Activated naive CD8-positive, alpha-beta T cell treated with anti-CD3 and anti-CD28 coated beads, Interleukin-2, amount 50 U/mL, for 24 hours (primary cell): ENCODE results near the gene ALDH1A3.

Experiments
- ATAC-seq: fragments of 150-1000 bp; cut with Tn5 transposase; one replicate; pipeline ENCODE4 v1.10.0; 2021
- DNase-seq: peaks from one replicate; pipeline ENCODE4 v3.0.0; 2021
- H3K27ac Mint-ChIP-seq: one replicate; pipeline ENCODE4 v1.8.0; 2021; ENCODE audit warnings: mild to moderate bottlenecking, mixed read lengths
- H3K27me3 Mint-ChIP-seq: one replicate; pipeline ENCODE4 v1.8.0; 2021; ENCODE audit warnings: mixed read lengths
- H3K36me3 Mint-ChIP-seq: one replicate; pipeline ENCODE4 v1.8.0; 2021; ENCODE audit warnings: low read depth, mixed read lengths
- H3K4me1 Mint-ChIP-seq: one replicate; pipeline ENCODE4 v1.8.0; 2021; ENCODE audit warnings: mixed read lengths
- H3K4me3 Mint-ChIP-seq: one replicate; pipeline ENCODE4 v1.8.0; 2021; ENCODE audit warnings: mild to moderate bottlenecking, moderate library complexity, mixed read lengths
- H3K9me3 Mint-ChIP-seq: one replicate; pipeline ENCODE4 v1.8.0; 2021; ENCODE audit warnings: mixed read lengths

ALDH1A3 gene

GRCh38 chr15:100931143-100931890 is 51.7 kb downstream of the ALDH1A3 start:
- H3K4me1 Mint-ChIP-seq, result peaks cover 7% of the 10 kb centered on the region

DNA sequence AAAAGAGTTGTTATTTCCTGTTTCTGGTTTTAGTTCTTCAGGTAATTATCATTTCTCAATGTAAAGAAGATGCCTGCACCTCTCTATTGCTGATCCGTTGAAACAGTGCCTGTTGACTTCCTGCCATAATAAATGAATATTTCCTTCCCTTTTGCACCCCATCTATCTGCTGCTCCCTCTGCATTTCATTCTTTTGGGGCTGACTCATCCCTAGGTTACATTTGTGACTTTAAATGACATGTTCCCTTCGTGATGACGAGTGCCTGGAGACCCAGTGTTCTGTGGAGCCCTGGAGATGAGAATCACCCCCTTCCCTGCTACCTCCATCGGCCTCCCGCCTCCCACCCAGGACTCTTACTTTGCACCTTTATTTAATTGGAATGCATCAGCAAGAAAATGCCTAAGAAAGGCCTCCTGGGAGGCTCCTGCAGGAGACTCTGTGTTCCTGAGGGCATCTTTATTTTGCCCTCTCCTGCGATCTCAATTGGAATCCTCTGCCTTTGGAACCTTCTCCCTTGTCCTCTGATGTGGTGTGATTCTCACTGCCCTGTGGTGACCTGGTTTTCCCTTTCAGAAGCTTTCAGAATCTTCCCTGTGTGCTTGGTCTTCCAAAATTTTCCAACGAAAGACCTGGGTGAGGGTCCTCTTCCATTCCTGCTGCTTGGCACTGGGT is 53.2 kb downstream of the ALDH1A3 start:
- DNase-seq (no peak), ATAC-seq (no peak)
- no peak overlapping the region for H3K27ac Mint-ChIP-seq
- no peak overlapping the region for H3K4me3 Mint-ChIP-seq
- peaks cover 1% of the 10 kb centered on the region for H3K27me3 Mint-ChIP-seq
- no peaks in the 10 kb centered on the region for H3K36me3 Mint-ChIP-seq
- peaks cover 7% of the 10 kb centered on the region for H3K4me1 Mint-ChIP-seq
- no peaks in the 10 kb centered on the region for H3K9me3 Mint-ChIP-seq

More at GRCh38 chr15:100931143-100931890, 51.7 kb downstream of the ALDH1A3 start:
- Mint-ChIP-seq H3K9me3 (no peaks in the 10 kb centered on the region), H3K4me3 (no peak overlapping the region), H3K36me3 (no peaks in the 10 kb centered on the region), H3K27me3 (peaks cover 1% of the 10 kb centered on the region), H3K27ac (no peak overlapping the region)
- no peak for DNase-seq
- ATAC-seq, result no peak

DNA sequence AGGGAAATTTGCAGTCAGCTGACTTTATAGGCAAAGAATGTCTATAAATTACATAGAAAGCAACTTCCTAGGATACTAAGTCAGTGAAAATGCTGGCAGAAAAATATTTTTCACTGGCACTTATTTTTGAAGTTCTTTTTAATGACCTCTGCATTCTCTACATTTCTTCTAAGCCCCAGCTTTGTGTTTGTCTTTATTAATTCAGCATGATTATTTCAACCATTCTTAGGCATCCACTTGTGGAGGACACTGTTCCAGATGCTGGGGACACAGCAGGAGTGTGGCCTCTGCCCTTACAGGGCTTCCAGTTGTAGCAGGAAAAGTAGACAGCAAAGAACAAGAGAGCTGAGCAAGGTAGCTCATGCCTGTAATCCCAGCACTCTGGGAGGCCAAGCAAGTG is 54.5 kb downstream of the ALDH1A3 start:
- Mint-ChIP-seq H3K9me3 (no peaks in the 10 kb centered on the region), H3K27me3 (peaks cover 1% of the 10 kb centered on the region), H3K4me1 (peaks cover 7% of the 10 kb centered on the region), H3K36me3 (no peaks in the 10 kb centered on the region), H3K27ac (no peak overlapping the region), H3K4me3 (no peak overlapping the region)
- DNase-seq (no peak), ATAC-seq (no peak)

DNA sequence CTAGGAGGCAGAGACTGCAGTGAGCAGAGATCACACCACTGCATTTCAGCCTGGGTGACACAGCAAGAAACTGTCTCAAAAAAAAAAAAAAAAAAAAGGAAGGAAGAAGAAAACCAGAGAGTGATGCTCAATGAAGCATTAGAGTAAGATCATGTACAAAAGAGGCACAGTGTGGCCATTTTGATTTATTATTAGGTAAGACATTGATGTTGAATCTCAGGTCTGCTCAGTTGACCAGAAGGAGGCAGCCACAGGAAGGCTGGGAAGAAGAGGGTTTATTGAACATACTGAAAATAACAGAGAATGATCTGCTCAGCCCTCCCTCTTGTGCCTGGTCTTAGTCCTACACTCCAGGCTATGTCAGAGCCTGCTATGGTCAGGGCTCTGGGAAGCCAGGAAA is 55.1 kb downstream of the ALDH1A3 start:
- peaks cover 7% of the 10 kb centered on the region for H3K4me1 Mint-ChIP-seq
- DNase-seq (no peak), ATAC-seq (no peak)
- no peak overlapping the region for H3K4me3 Mint-ChIP-seq
- H3K27me3 Mint-ChIP-seq, result peaks cover 1% of the 10 kb centered on the region
- no peak overlapping the region for H3K27ac Mint-ChIP-seq
- H3K36me3 Mint-ChIP-seq, result no peaks in the 10 kb centered on the region
- no peaks in the 10 kb centered on the region for H3K9me3 Mint-ChIP-seq

DNA sequence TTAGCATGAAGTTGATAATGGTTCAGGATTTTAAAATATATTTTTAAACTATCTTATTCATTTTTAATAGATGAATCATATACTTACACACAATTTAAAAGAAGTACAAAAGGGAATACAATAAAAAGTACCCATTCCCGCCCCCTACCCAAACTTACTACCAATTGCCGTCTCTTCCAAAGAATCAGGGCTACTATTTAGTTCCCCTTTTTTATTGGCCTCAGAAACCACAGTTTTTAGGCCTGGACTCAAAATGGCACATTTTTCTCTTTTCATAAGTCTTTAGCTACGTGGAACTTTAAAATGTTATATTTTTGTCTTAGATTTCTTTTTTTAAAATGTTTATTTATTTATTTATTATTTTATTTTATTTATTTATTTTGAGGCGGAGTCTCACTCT is 57.5 kb downstream of the ALDH1A3 start:
- H3K9me3 Mint-ChIP-seq, result no peaks in the 10 kb centered on the region
- no peak for DNase-seq
- no peak overlapping the region for H3K27ac Mint-ChIP-seq
- H3K27me3 Mint-ChIP-seq, result peaks cover 1% of the 10 kb centered on the region
- H3K4me1 Mint-ChIP-seq, result peaks cover 5% of the 10 kb centered on the region
- H3K36me3 Mint-ChIP-seq, result no peaks in the 10 kb centered on the region
- H3K4me3 Mint-ChIP-seq, result no peak overlapping the region
- no peak for ATAC-seq

DNA sequence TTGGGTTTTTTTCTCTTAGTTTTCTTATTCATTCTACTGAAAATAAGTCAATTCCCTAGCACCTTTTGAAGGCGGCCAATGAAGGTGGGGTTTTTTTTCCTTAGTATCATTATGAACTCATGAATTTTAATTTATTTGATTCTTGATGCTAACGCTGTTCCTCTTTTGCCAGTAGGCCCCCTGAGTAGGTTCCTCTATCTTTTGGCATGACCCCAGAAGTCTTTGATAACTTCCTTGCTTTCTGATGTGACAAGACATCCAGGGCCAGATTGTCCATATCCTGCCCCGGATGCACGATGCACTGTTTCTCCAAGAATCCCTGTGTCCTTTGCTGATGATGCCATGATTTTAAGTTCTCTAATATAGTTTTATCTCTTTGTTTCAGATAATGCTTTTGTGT is 60.2 kb downstream of the ALDH1A3 start:
- no peaks in the 10 kb centered on the region for H3K27me3 Mint-ChIP-seq
- no peak for DNase-seq
- H3K27ac Mint-ChIP-seq, result no peak overlapping the region
- H3K4me3 Mint-ChIP-seq, result no peak overlapping the region
- no peaks in the 10 kb centered on the region for H3K36me3 Mint-ChIP-seq
- no peaks in the 10 kb centered on the region for H3K4me1 Mint-ChIP-seq
- no peak for ATAC-seq
- H3K9me3 Mint-ChIP-seq, result no peaks in the 10 kb centered on the region

GRCh38 chr15:100940767-100941379 is 61.2 kb downstream of the ALDH1A3 start:
- no peak overlapping the region for H3K4me3 Mint-ChIP-seq
- H3K4me1 Mint-ChIP-seq, result no peaks in the 10 kb centered on the region
- no peaks in the 10 kb centered on the region for H3K36me3 Mint-ChIP-seq
- DNase-seq (no peak), ATAC-seq (peak; percentile 57)
- no peaks in the 10 kb centered on the region for H3K27me3 Mint-ChIP-seq
- H3K9me3 Mint-ChIP-seq, result no peaks in the 10 kb centered on the region
- no peak overlapping the region for H3K27ac Mint-ChIP-seq

GRCh38 chr15:100941536-100941935 is 61.9 kb downstream of the ALDH1A3 start:
- H3K4me3 Mint-ChIP-seq, result no peak overlapping the region
- no peaks in the 10 kb centered on the region for H3K9me3 Mint-ChIP-seq
- no peaks in the 10 kb centered on the region for H3K36me3 Mint-ChIP-seq
- peak; percentile 46 for ATAC-seq
- no peak for DNase-seq
- H3K27me3 Mint-ChIP-seq, result no peaks in the 10 kb centered on the region
- no peaks in the 10 kb centered on the region for H3K4me1 Mint-ChIP-seq
- no peak overlapping the region for H3K27ac Mint-ChIP-seq

DNA sequence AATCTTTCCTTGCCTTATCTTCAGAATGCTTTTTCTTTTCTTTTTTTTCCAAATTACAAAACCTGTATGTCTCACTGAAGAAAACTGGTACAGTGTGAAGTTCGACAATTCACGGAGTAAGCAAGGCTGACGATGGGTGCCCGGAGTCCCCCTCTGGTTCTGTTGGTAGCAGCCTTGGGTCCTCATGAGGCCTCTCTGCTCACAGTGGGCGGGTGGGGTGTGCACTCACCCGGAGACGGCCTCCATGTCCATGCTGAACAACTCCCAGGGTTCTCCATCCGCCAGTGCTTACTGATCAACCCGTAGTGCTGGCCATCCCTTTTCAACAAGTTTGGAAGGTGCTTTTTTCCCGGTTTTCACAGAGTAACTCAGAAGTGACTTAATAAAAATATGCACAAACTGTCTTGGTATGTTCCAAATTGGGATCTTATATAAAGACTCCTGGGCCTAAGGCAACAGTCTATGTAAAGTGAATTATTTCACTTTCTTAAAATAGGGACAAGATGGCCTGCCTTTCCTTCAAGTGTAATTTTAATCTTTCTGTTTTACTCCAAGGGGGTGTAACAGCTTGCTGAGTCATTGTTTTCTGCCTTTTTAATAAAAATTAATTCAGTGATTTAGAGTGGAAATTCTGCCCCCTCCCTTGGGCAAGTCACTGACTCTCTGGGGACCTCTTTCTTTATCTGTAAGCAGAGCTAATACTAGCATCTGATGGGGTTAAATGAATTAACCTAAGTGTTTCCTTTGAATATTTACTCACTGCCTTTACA is 63.2 kb downstream of the ALDH1A3 start:
- ATAC-seq (no peak), DNase-seq (no peak)
- Mint-ChIP-seq H3K36me3 (no peaks in the 10 kb centered on the region), H3K27me3 (no peaks in the 10 kb centered on the region), H3K4me1 (no peaks in the 10 kb centered on the region), H3K9me3 (no peaks in the 10 kb centered on the region), H3K4me3 (no peak overlapping the region), H3K27ac (no peak overlapping the region)

GRCh38 chr15:100944244-100944895 is 64.7 kb downstream of the ALDH1A3 start:
- Mint-ChIP-seq H3K27me3 (peaks cover 4% of the 10 kb centered on the region), H3K27ac (no peak overlapping the region), H3K4me3 (no peak overlapping the region), H3K36me3 (no peaks in the 10 kb centered on the region), H3K9me3 (no peaks in the 10 kb centered on the region), H3K4me1 (no peaks in the 10 kb centered on the region)
- DNase-seq (no peak), ATAC-seq (no peak)

DNA sequence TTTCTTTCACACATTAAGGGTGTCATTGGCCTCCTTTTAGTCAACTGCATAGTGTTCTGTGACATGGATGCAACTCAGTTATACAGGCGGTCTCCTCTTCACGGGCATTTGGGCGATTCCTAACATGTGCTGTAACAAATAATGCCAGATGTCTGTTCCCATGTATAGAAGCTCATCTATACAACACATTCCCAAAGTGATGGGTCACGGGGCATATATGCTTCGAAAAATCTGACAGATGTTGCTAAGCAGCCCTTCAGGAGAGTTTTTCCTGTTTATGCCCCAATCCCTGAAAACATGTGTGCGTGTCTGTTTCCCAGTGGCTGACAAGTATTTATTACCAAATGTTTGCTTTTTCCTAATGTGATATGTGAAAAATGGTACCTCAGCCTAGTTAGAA is 65.4 kb downstream of the ALDH1A3 start:
- Mint-ChIP-seq H3K27ac (no peak overlapping the region), H3K4me3 (no peak overlapping the region), H3K36me3 (no peaks in the 10 kb centered on the region), H3K27me3 (peaks cover 4% of the 10 kb centered on the region), H3K9me3 (no peaks in the 10 kb centered on the region), H3K4me1 (no peaks in the 10 kb centered on the region)
- ATAC-seq (no peak), DNase-seq (no peak)

DNA sequence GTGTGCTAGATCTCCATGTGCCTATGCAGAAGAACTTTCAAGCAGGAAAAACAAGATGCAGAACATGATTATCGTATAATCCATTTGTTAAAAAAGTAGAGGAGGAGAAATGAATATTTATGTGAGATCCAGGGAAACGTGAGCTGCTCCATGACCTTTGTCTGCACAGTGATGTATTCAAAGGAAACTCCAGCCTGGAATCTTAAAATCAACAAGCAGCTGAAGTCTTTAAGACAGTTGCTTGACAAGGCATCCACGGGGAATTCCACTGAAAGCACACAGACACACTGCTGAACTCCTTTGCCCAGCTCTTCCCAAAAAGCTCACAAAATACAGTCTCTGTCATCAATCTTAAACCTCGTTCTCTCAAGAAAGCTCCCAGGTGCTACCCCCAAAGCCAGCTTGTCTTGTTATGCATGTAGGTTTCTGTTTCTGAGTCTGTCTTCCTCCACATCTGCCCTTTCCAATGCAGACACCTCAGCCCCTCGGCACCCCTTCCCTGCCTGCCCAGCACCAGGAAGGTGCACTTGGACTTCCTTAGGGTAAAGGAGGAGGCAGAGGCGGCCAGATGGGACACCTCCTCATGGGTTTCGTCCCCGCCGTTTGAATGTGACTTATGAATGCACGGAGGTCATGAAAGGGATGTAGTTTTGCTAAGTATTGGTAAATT is 68.3 kb downstream of the ALDH1A3 start:
- H3K9me3 Mint-ChIP-seq, result no peaks in the 10 kb centered on the region
- H3K27me3 Mint-ChIP-seq, result peaks cover 4% of the 10 kb centered on the region
- ATAC-seq, result no peak
- H3K36me3 Mint-ChIP-seq, result no peaks in the 10 kb centered on the region
- DNase-seq, result no peak
- no peaks in the 10 kb centered on the region for H3K4me1 Mint-ChIP-seq
- H3K4me3 Mint-ChIP-seq, result no peak overlapping the region
- H3K27ac Mint-ChIP-seq, result no peak overlapping the region

DNA sequence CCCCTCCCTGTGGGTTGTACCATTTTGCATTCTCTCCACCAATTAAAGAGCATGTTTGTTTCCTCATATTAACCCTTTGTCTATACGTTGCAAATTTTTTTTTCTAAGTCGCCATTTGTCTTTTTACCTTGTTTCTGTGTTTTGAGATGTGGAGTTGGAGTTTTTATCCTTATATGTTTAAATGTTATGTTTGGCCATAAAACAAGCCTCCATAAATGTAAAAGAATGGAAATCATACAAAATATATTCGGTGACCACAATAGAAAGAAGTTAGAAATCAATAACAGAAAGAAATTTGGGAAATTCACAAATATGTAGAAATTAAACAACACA is 68.8 kb downstream of the ALDH1A3 start:
- Mint-ChIP-seq H3K9me3 (no peaks in the 10 kb centered on the region), H3K27me3 (peaks cover 4% of the 10 kb centered on the region), H3K4me3 (no peak overlapping the region), H3K27ac (no peak overlapping the region), H3K36me3 (no peaks in the 10 kb centered on the region), H3K4me1 (no peaks in the 10 kb centered on the region)
- ATAC-seq, result no peak
- no peak for DNase-seq

- Mint-ChIP-seq H3K4me1 (no peaks in the 10 kb centered on the region), H3K36me3 (no peaks in the 10 kb centered on the region), H3K4me3 (no peak overlapping the region), H3K9me3 (no peaks in the 10 kb centered on the region), H3K27me3 (peaks cover 4% of the 10 kb centered on the region), H3K27ac (no peak overlapping the region)
- no peak for DNase-seq
- ATAC-seq, result no peak
Measured at GRCh38 chr15:100949691-100950090, 70.1 kb downstream of the ALDH1A3 start.
